Mesothelial cell of epicardium (in vitro differentiated cells): ENCODE results near the gene ATXN7L1. TPM values are rescaled to one million over a fixed set of nuclear protein-coding genes. Genes with fewer than 3 reads are reported as not detected.
A peak's percentile ranks its signal among the peaks of the same experiment; 100 is the strongest.

Source experiments
- DNase-seq, 2 experiments: peaks; one replicate each; pipeline ENCODE4 v3.0.0; 2021; ENCODE audit warnings: low spot score in 2 of 2; ENCODE audit not compliant: unreplicated experiment in 2 of 2
- H3K27ac Mint-ChIP-seq: 2 replicates; pipeline ENCODE4 v1.8.0; 2021; ENCODE audit warnings: mixed read lengths
- H3K27me3 Mint-ChIP-seq: 2 replicates; pipeline ENCODE4 v1.8.0; 2021; ENCODE audit warnings: low read depth, mixed read lengths
- H3K36me3 Mint-ChIP-seq: 2 replicates; pipeline ENCODE4 v1.8.0; 2021; ENCODE audit warnings: mixed read lengths
- H3K4me1 Mint-ChIP-seq: 2 replicates; pipeline ENCODE4 v1.8.0; 2021; ENCODE audit warnings: mixed read lengths
- H3K4me3 Mint-ChIP-seq: 2 replicates; pipeline ENCODE4 v1.8.0; 2021; ENCODE audit warnings: mild to moderate bottlenecking, moderate library complexity, mixed read lengths
- H3K9me3 Mint-ChIP-seq: 2 replicates; pipeline ENCODE4 v1.8.0; 2021; ENCODE audit warnings: mixed read lengths
- CTCF ChIP-seq: fragments of 200-600 bp; sonication (generic); IDR thresholded peaks from one replicate; pipeline ENCODE4 v1.5.0; 2021; ENCODE audit warnings: antibody characterized with exemption; ENCODE audit not compliant: unreplicated experiment
- total RNA-seq: library from RNA; stranded (reverse); gene quantifications from 3 replicates; pipeline ENCODE4 v1.2.1, GENCODE V29; 2021

The ATXN7L1 gene
- total RNA-seq, 1 donor from 2014 or later, result 18.0 TPM

DNA sequence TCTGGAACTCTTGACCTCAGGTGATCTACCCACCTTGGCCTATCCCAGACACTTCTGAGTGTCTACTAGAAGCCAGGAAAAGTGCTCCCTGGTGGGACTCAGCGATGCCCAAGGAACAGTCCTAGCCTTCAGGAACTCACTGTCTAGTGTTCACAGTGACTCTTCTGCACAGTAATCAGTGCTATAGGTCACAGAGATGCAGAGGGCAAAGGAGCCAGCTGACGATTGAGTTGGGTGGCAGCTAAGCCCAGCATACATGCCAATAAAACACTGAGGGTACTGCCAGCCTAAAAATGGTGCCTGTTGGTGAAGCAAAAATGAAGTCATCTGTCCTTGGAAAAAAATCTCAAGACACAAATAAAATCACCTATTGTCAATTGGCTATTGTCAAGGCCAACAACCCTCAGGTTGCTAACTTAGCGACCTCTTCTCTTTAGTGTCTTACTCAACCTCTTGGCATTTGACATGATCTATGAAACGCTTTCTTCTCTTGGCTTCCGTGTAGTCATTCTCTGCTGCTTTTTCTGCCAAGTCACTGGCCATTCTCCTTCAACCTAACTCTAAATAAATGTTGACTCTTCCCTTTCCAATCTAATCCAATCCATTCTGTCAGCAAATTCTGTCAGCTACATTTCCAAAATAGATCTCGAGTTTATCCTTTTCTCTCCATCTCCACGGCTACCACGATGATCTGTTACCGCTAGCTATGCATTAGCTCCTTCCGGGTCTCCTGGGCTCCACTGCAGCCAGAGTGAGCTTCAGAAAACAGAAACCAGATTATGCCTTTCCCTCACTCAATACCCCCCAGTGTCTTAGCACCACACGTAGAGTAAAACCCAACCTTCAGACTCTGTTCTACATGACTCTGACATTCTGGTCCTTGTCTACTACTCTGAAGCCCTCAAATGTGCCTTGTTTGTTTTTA, 99.2 kb downstream of the ATXN7L1 start:
- peaks cover 7% of the 10 kb centered on the region for H3K9me3 Mint-ChIP-seq
- H3K4me1 Mint-ChIP-seq, result no peaks in the 10 kb centered on the region
- H3K4me3 Mint-ChIP-seq, result no peak overlapping the region
- H3K27me3 Mint-ChIP-seq, result no peaks in the 10 kb centered on the region
- TF ChIP-seq CTCF, result no peak
- DNase-seq, result no peak
- peaks cover 7% of the 10 kb centered on the region for H3K36me3 Mint-ChIP-seq
- H3K27ac Mint-ChIP-seq, result no peak overlapping the region

- Mint-ChIP-seq H3K27me3 (no peaks in the 10 kb centered on the region), H3K36me3 (peaks cover 12% of the 10 kb centered on the region), H3K27ac (no peak overlapping the region), H3K4me3 (no peak overlapping the region), H3K4me1 (no peaks in the 10 kb centered on the region), H3K9me3 (peaks cover 15% of the 10 kb centered on the region)
- TF ChIP-seq CTCF, result no peak
- no peak for DNase-seq
Measured at GRCh38 chr7:105776068-105776790, 100.2 kb downstream of the ATXN7L1 start.

DNA sequence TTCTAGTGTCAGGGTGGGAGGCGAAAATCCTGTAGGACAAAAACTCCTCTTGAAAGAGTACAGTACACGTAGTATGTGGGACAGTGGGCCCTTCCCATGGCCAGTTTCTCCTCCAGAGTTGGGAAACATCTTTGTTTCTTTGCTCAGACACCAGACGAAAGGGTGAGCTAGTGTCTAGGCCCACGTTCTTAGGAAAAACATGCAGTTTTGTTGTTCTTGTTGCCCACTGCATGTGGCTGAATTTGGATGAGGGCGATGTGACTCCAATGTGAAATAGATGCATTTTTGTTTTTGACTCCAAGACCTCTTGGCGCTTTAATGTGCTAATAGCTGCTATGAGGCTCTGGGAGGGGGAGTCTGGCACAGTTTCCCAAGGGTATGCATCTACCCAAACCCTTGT, 100.8 kb downstream of the ATXN7L1 start:
- Mint-ChIP-seq H3K4me3 (no peak overlapping the region), H3K36me3 (peaks cover 12% of the 10 kb centered on the region)

GRCh38 chr7:105773030-105773460, 103.4 kb downstream of the ATXN7L1 start:
- no peak overlapping the region for H3K27ac Mint-ChIP-seq
- H3K9me3 Mint-ChIP-seq, result peaks cover 17% of the 10 kb centered on the region
- peaks cover 10% of the 10 kb centered on the region for H3K36me3 Mint-ChIP-seq
- H3K27me3 Mint-ChIP-seq, result no peaks in the 10 kb centered on the region
- H3K4me1 Mint-ChIP-seq, result peaks cover 14% of the 10 kb centered on the region
- no peak for TF ChIP-seq CTCF
- DNase-seq, result no peak
- H3K4me3 Mint-ChIP-seq, result no peak overlapping the region

More for the DNA sequence above, 100.8 kb downstream of the ATXN7L1 start:
- H3K27me3 Mint-ChIP-seq, result no peaks in the 10 kb centered on the region
- no peak for DNase-seq
- peaks cover under 1% of the 10 kb centered on the region for H3K4me1 Mint-ChIP-seq
- no peak for TF ChIP-seq CTCF
- no peak overlapping the region for H3K27ac Mint-ChIP-seq
- peaks cover 17% of the 10 kb centered on the region for H3K9me3 Mint-ChIP-seq

GRCh38 chr7:105769901-105770628, 106.3 kb downstream of the ATXN7L1 start:
- Mint-ChIP-seq H3K27ac (peak overlapping the region; percentile 16), H3K4me1 (peaks cover 20% of the 10 kb centered on the region), H3K27me3 (no peaks in the 10 kb centered on the region), H3K36me3 (peaks cover 10% of the 10 kb centered on the region), H3K9me3 (peaks cover 17% of the 10 kb centered on the region), H3K4me3 (no peak overlapping the region)
- TF ChIP-seq CTCF, result no peak
- DNase-seq, result no peak
